KMS-11 (cell line): ENCODE results near the gene ZBTB40.

Experiments used
- H2AFZ ChIP-seq: fragments of 200-600 bp; sonication (generic); 2 replicates; pipeline ENCODE4 v1.6.1; 2016; ENCODE audit warnings: antibody characterized with exemption, mixed run types, low read depth
- H3K27ac ChIP-seq: fragments of 200-600 bp; sonication (generic); 2 replicates; pipeline ENCODE4 v1.6.1; 2016; ENCODE audit warnings: mild to moderate bottlenecking, mixed run types
- H3K27me3 ChIP-seq: fragments of 200-600 bp; sonication (generic); 2 replicates; pipeline ENCODE4 v1.6.1; 2017; ENCODE audit warnings: mild to moderate bottlenecking, low read depth, mixed run types, moderate library complexity; ENCODE audit not compliant: insufficient read depth
- H3K36me3 ChIP-seq: fragments of 200-600 bp; sonication (generic); 2 replicates; pipeline ENCODE4 v1.6.1; 2017; ENCODE audit warnings: mild to moderate bottlenecking, mixed run types; ENCODE audit not compliant: insufficient read depth
- H3K4me1 ChIP-seq: fragments of 200-600 bp; sonication (generic); 2 replicates; pipeline ENCODE4 v1.6.1; 2016; ENCODE audit warnings: mild to moderate bottlenecking, low read depth, mixed run types; ENCODE audit not compliant: poor library complexity, severe bottlenecking
- H3K4me2 ChIP-seq: fragments of 200-600 bp; sonication (generic); 2 replicates; pipeline ENCODE4 v1.7.0; 2016; ENCODE audit warnings: mild to moderate bottlenecking, mixed run types
- H3K4me3 ChIP-seq: fragments of 200-600 bp; sonication (generic); IDR thresholded peaks from 2 replicates; pipeline ENCODE4 v1.6.1; 2017; ENCODE audit warnings: low read depth, low read length, mixed read lengths; ENCODE audit not compliant: insufficient read depth
- H3K79me2 ChIP-seq: fragments of 200-600 bp; sonication (generic); 2 replicates; pipeline ENCODE4 v1.6.1; 2016; ENCODE audit warnings: low read depth, mixed run types; ENCODE audit not compliant: insufficient read depth
- H3K9ac ChIP-seq: fragments of 200-600 bp; sonication (generic); 2 replicates; pipeline ENCODE4 v1.6.1; 2016; ENCODE audit warnings: mild to moderate bottlenecking, mixed run types
- H4K20me1 ChIP-seq: fragments of 200-600 bp; sonication (generic); 2 replicates; pipeline ENCODE4 v1.6.1; 2016; ENCODE audit warnings: mild to moderate bottlenecking, mixed run types; ENCODE audit not compliant: insufficient read depth
- CTCF ChIP-seq: fragments of 200-600 bp; sonication (generic); conservative IDR thresholded peaks from 2 replicates; pipeline ENCODE4 v1.6.1; 2017; ENCODE audit warnings: low read depth, mild to moderate bottlenecking, antibody characterized with exemption, low read length, moderate library complexity, mixed read lengths

ZBTB40 gene

DNA sequence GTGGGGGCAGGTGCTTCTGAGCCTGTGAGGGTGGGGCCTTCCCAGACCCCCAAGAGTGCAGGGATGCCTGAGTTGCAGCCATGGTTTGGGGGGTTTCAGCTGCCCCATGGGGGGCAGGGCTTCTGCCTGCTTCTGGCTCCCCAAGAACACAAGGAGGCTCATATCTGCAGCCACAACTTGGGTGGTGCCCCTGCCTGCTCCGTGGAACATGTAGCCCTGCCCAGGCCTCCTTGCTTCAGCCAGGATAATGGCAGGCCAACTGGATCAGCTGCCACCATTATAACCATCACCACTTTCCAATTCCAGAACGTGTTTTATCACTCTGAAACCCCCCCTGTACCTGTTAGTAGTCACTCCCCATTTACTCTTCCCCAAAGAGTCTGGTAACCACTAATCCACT is 14.0 kb downstream of the ZBTB40 start:
- no peak overlapping the region for H2AFZ ChIP-seq
- H3K4me1 ChIP-seq: no peaks in the 10 kb centered on the region
- H3K79me2 ChIP-seq: peaks cover 2% of the 10 kb centered on the region; the same call in 1 of the 2 replicates
- H3K4me3 ChIP-seq: no peak overlapping the region
- no peak for TF ChIP-seq CTCF
- no peak overlapping the region for H3K4me2 ChIP-seq
- H3K27me3 ChIP-seq: no peaks in the 10 kb centered on the region
- no peak overlapping the region for H3K27ac ChIP-seq
- no peaks in the 10 kb centered on the region for H4K20me1 ChIP-seq
- no peaks in the 10 kb centered on the region for H3K36me3 ChIP-seq
- no peak overlapping the region for H3K9ac ChIP-seq

DNA sequence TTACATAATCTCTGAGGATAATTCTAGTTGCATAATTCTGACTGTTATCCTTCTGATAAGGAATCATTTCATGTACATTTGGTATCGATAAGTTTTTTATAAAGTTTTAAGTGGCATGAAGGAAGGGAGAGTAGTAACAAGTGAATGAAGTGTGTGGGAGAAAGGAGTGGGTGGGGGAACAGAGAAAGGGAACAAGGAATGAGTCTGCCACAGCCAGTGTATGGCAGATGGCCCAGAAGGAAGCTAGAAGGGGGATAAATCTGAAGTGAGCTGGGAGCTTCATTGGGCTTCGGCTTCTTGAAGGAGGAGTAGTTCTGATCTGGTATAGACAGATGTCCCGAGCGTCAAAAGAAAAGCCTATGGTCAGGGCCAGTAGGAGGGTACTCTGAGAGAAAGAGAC is 18.6 kb downstream of the ZBTB40 start:
- Histone ChIP-seq H4K20me1 (no peaks in the 10 kb centered on the region), H3K79me2 (peaks cover 7% of the 10 kb centered on the region; the same call in 1 of the 2 replicates), H2AFZ (no peak overlapping the region), H3K4me2 (no peak overlapping the region), H3K9ac (no peak overlapping the region), H3K27ac (no peak overlapping the region), H3K4me1 (no peaks in the 10 kb centered on the region), H3K27me3 (no peaks in the 10 kb centered on the region), H3K4me3 (no peak overlapping the region), H3K36me3 (no peaks in the 10 kb centered on the region)
- TF ChIP-seq CTCF: no peak

- TF ChIP-seq CTCF: no peak
- no peak overlapping the region for H3K27ac ChIP-seq
Measured at GRCh38 chr1:22471078-22471477, 19.4 kb downstream of the ZBTB40 start.

DNA sequence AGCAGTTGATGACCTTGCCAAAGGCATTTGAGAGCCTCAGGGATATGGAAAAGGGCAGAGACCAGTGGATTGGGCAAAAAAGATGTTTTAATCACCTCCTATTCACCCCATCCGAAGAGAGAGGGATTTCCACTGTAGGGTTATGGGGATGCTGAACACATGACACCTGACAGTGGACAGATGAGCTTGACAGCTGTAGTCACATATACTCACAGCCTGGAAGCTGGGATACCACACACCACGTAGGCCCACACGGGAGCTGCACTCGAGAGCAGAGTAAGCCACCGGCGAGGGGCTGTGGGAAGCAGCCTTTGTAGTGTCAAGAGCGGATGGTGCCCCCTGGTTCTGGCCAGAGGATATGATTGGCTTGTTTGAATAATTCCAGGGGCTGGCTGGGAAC is 20.0 kb downstream of the ZBTB40 start:
- H3K9ac ChIP-seq: no peak overlapping the region
- H3K36me3 ChIP-seq: no peaks in the 10 kb centered on the region
- TF ChIP-seq CTCF: no peak
- H3K4me3 ChIP-seq: no peak overlapping the region
- no peak overlapping the region for H2AFZ ChIP-seq
- H3K4me1 ChIP-seq: no peaks in the 10 kb centered on the region
- peaks cover 7% of the 10 kb centered on the region; the same call in 1 of the 2 replicates for H3K79me2 ChIP-seq
- H3K27ac ChIP-seq: no peak overlapping the region
- no peak overlapping the region for H3K4me2 ChIP-seq
- H3K27me3 ChIP-seq: no peaks in the 10 kb centered on the region
- no peaks in the 10 kb centered on the region for H4K20me1 ChIP-seq

More at GRCh38 chr1:22471078-22471477, 19.4 kb downstream of the ZBTB40 start:
- Histone ChIP-seq H3K27me3 (no peaks in the 10 kb centered on the region), H3K9ac (no peak overlapping the region), H3K36me3 (no peaks in the 10 kb centered on the region), H3K4me2 (no peak overlapping the region), H3K4me1 (no peaks in the 10 kb centered on the region), H4K20me1 (no peaks in the 10 kb centered on the region), H2AFZ (no peak overlapping the region), H3K79me2 (peaks cover 7% of the 10 kb centered on the region; the same call in 1 of the 2 replicates), H3K4me3 (no peak overlapping the region)

DNA sequence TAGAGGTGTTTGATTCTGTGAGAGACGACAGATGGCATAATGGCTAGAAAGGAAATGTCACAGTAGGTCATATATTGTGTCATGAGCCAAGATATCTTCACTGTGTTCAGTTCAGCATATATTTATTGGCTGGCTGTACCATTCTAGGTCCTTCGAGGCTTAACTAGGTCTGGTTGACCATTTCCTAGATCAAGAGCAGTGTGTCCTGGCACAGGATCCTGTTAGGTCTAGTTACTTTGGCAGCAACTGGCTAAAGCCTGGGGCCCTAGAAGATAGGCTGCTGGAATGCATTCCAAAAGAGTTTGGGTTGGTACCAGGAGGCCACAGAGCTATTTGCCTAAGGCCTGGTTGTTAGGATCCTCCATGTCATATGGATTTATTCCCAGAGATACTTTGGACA is 20.9 kb downstream of the ZBTB40 start:
- Histone ChIP-seq H3K79me2 (peaks cover 7% of the 10 kb centered on the region; the same call in 1 of the 2 replicates), H4K20me1 (no peaks in the 10 kb centered on the region), H2AFZ (no peak overlapping the region)

More for the DNA sequence above, 20.9 kb downstream of the ZBTB40 start:
- no peak overlapping the region for H3K9ac ChIP-seq
- H3K4me3 ChIP-seq: no peak overlapping the region
- no peaks in the 10 kb centered on the region for H3K4me1 ChIP-seq
- H3K4me2 ChIP-seq: no peak overlapping the region
- TF ChIP-seq CTCF: no peak
- no peaks in the 10 kb centered on the region for H3K27me3 ChIP-seq
- H3K36me3 ChIP-seq: no peaks in the 10 kb centered on the region
- H3K27ac ChIP-seq: no peak overlapping the region
